Progenitor cell of endocrine pancreas (in vitro differentiated cells): ENCODE data around the gene GGTA1. TPM values are rescaled to one million over a fixed set of nuclear protein-coding genes. Genes with fewer than 3 reads are reported as not detected.
"Not testable (repeated sequence)": the region's sequence is repeated elsewhere in the genome, so short reads cannot be mapped to it uniquely, and the experiment has no call there.

Source experiments
- DNase-seq: peaks from one replicate; pipeline ENCODE4 v3.0.0; 2021; ENCODE audit warnings: low spot score; ENCODE audit not compliant: unreplicated experiment
- H3K27ac Mint-ChIP-seq: 2 replicates; pipeline ENCODE4 v1.8.0; 2021; ENCODE audit warnings: mild to moderate bottlenecking, moderate library complexity, mixed read lengths
- H3K27me3 Mint-ChIP-seq: 2 replicates; pipeline ENCODE4 v1.8.0; 2021; ENCODE audit warnings: mixed read lengths
- H3K36me3 Mint-ChIP-seq: 2 replicates; pipeline ENCODE4 v1.8.0; 2022; ENCODE audit warnings: mixed read lengths; ENCODE audit not compliant: insufficient read depth
- H3K4me1 Mint-ChIP-seq: 2 replicates; pipeline ENCODE4 v1.8.0; 2021; ENCODE audit warnings: low read depth, mixed read lengths
- H3K4me3 Mint-ChIP-seq: 2 replicates; pipeline ENCODE4 v1.8.0; 2021; ENCODE audit warnings: low read depth, mild to moderate bottlenecking, moderate library complexity, mixed read lengths
- H3K9me3 Mint-ChIP-seq: 2 replicates; pipeline ENCODE4 v1.8.0; 2021; ENCODE audit warnings: low read depth, mixed read lengths
- total RNA-seq: library from RNA; stranded (reverse); gene quantifications from 2 replicates; pipeline ENCODE4 v1.2.1, GENCODE V29; 2021
- TF ChIP-seq, protein P1 (sequence below): fragments of 200-600 bp; sonication (generic); IDR thresholded peaks from one replicate; pipeline ENCODE4 v1.5.0; 2021; ENCODE audit warnings: antibody characterized with exemption, mild to moderate bottlenecking; ENCODE audit not compliant: unreplicated experiment

GGTA1 gene
- total RNA-seq, 1 donor from 2014 or later, result not detected

DNA sequence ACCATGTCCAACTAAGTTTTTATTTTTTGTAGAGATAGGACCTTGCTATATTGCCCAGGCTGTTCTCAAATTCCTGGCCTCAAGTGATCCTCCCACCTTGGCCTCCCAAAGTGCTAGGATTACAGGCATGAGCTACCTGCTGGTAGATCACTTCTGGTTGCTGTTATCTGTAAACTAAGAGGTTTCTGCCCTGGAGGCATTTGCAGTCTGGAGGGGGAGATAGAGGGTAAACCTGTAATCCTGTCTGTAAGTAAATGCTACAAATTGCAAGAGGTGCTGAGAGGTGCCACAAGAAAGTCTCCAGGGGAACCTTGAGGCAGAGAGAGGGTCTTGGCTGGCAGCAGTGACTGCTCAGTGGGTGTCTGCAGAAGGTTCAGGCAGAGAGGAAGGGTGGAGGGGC is 29.0 kb upstream of the GGTA1 start:
- TF ChIP-seq, protein P1, sequence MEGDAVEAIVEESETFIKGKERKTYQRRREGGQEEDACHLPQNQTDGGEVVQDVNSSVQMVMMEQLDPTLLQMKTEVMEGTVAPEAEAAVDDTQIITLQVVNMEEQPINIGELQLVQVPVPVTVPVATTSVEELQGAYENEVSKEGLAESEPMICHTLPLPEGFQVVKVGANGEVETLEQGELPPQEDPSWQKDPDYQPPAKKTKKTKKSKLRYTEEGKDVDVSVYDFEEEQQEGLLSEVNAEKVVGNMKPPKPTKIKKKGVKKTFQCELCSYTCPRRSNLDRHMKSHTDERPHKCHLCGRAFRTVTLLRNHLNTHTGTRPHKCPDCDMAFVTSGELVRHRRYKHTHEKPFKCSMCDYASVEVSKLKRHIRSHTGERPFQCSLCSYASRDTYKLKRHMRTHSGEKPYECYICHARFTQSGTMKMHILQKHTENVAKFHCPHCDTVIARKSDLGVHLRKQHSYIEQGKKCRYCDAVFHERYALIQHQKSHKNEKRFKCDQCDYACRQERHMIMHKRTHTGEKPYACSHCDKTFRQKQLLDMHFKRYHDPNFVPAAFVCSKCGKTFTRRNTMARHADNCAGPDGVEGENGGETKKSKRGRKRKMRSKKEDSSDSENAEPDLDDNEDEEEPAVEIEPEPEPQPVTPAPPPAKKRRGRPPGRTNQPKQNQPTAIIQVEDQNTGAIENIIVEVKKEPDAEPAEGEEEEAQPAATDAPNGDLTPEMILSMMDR, result no peak
- H3K9me3 Mint-ChIP-seq, result no peaks in the 10 kb centered on the region
- DNase-seq, result no peak
- no peak overlapping the region for H3K27ac Mint-ChIP-seq
- H3K4me3 Mint-ChIP-seq, result no peak overlapping the region
- peaks cover 7% of the 10 kb centered on the region for H3K27me3 Mint-ChIP-seq
- no peaks in the 10 kb centered on the region for H3K4me1 Mint-ChIP-seq
- H3K36me3 Mint-ChIP-seq, result no peaks in the 10 kb centered on the region

- TF ChIP-seq, protein P1, result no peak
- Mint-ChIP-seq H3K27ac (no peak overlapping the region), H3K4me3 (no peak overlapping the region), H3K36me3 (peaks cover 1% of the 10 kb centered on the region), H3K27me3 (no peaks in the 10 kb centered on the region), H3K4me1 (no peaks in the 10 kb centered on the region), H3K9me3 (peaks cover 2% of the 10 kb centered on the region)
- no peak for DNase-seq
Measured at GRCh38 chr9:121527371-121527770, 27.7 kb upstream of the GGTA1 start.

GRCh38 chr9:121519688-121520087 is 20.0 kb upstream of the GGTA1 start:
- H3K4me3 Mint-ChIP-seq, H3K9me3 Mint-ChIP-seq, H3K27ac Mint-ChIP-seq, H3K4me1 Mint-ChIP-seq, H3K36me3 Mint-ChIP-seq, DNase-seq, H3K27me3 Mint-ChIP-seq: not testable (repeated sequence)

DNA sequence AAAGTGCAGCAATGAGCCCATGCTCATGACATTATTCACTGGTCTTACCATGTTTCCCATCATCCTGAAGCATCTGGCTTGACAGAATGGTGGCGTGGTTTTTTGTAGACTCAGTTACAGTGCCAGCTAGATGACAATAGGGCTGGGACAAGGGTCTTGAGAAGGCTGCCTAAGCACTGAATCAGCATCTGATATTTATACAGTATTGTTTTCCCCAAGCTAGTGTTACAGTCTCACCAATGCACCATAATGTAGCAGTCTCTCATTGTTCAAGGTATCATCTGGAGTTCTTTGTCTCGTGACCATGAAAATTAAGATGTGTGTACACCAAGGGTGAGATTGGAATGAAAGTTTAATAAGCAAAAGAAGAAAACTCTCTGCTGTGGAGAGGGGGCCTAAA is 19.0 kb upstream of the GGTA1 start:
- no peak for DNase-seq
- Mint-ChIP-seq H3K4me1 (no peaks in the 10 kb centered on the region), H3K9me3 (peaks cover 3% of the 10 kb centered on the region), H3K27ac (no peak overlapping the region), H3K27me3 (peaks cover 10% of the 10 kb centered on the region), H3K36me3 (peaks cover 1% of the 10 kb centered on the region), H3K4me3 (no peak overlapping the region)
- TF ChIP-seq, protein P1, result no peak

GRCh38 chr9:121513166-121513565 is 13.5 kb upstream of the GGTA1 start:
- H3K9me3 Mint-ChIP-seq, H3K4me1 Mint-ChIP-seq, H3K27ac Mint-ChIP-seq, H3K36me3 Mint-ChIP-seq, DNase-seq, H3K27me3 Mint-ChIP-seq, H3K4me3 Mint-ChIP-seq: not testable (repeated sequence)

DNA sequence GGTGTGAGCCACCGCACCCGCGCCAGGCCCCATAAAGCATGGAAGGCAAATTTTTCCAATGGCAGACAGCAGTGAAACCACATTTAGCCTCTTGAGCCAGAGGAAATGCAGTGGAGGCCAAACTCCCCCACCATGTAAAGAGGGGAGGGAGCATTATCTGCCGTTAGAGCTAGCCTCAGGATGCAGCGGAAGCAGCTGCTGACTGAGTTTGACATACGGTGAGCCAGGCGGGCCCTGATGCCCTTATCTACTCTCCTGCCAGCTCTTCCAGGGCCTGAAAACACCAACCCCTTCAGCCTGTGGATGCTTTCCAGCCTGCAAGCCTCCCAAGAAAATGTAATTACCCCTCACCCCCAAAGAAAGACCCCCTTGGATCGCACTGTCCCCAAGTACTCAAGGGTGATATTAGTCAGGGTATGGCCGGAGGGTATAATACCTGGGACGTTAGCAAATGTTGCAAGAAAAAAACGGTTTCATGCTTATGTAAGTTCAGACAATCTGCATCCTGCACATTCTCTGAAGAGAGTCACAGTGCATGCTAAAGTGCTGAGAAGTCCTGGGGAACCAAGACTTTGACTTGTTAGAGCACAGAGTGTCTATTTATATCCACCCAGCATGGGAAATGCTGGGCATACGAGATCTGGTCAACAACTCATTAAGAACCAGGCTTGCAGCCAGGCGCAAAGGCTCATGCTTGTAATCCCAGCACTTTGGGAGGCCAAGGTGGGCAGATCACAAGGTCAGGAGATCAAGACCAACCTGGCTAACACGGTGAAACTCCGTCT is 11.3 kb upstream of the GGTA1 start:
- H3K36me3 Mint-ChIP-seq, result no peaks in the 10 kb centered on the region
- H3K4me1 Mint-ChIP-seq, result no peaks in the 10 kb centered on the region
- no peak for DNase-seq
- no peak overlapping the region for H3K4me3 Mint-ChIP-seq
- TF ChIP-seq, protein P1, result no peak
- H3K9me3 Mint-ChIP-seq, result no peaks in the 10 kb centered on the region
- peaks cover 12% of the 10 kb centered on the region for H3K27me3 Mint-ChIP-seq
- H3K27ac Mint-ChIP-seq, result no peak overlapping the region
